ENCODE data around the gene ARHGEF7.

DNA sequence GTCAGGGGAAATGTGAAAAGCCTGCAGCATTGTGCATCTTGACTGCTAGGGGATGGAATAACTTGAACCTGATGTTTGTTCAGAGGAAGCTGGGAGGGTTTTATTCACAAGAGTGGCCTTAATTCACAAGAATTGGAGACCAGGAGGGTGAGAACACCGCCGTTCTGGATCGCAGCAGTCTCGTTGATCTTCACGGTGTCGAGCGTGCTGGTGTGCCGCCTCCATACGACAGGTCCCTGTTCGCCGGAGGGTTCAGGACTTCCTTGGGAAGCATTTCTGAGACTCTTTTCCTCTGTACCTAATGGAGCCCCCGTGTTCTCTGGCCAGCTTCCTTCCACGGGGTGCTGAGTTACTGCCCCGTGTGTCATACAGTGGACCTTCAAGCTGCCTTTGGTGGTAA is 66.9 kb downstream of the ARHGEF7 start:
- TF ChIP-seq, protein P1, sequence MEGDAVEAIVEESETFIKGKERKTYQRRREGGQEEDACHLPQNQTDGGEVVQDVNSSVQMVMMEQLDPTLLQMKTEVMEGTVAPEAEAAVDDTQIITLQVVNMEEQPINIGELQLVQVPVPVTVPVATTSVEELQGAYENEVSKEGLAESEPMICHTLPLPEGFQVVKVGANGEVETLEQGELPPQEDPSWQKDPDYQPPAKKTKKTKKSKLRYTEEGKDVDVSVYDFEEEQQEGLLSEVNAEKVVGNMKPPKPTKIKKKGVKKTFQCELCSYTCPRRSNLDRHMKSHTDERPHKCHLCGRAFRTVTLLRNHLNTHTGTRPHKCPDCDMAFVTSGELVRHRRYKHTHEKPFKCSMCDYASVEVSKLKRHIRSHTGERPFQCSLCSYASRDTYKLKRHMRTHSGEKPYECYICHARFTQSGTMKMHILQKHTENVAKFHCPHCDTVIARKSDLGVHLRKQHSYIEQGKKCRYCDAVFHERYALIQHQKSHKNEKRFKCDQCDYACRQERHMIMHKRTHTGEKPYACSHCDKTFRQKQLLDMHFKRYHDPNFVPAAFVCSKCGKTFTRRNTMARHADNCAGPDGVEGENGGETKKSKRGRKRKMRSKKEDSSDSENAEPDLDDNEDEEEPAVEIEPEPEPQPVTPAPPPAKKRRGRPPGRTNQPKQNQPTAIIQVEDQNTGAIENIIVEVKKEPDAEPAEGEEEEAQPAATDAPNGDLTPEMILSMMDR (IDR thresholded peaks at IDR 0.05; ENCODE audit: low read depth, low read length), result no peak
- no peak for TF ChIP-seq EZH2phosphoT487 (IDR thresholded peaks at IDR 0.05; ENCODE audit: low read depth)

Measured in OCI-LY3 (cell line).